GM21825 (cell line): Measurements from ENCODE around the gene TASP1.
"Not testable (repeated sequence)": the region's sequence is repeated elsewhere in the genome, so short reads cannot be mapped to it uniquely, and the experiment has no call there.

Source experiments
- ATAC-seq: cut with Tn5 transposase; IDR thresholded peaks from one replicate; pipeline ENCODE4 v1.9.1; 2021; ENCODE audit warnings: mild to moderate bottlenecking, moderate library complexity; ENCODE audit not compliant: unreplicated experiment

The TASP1 gene, protein sequence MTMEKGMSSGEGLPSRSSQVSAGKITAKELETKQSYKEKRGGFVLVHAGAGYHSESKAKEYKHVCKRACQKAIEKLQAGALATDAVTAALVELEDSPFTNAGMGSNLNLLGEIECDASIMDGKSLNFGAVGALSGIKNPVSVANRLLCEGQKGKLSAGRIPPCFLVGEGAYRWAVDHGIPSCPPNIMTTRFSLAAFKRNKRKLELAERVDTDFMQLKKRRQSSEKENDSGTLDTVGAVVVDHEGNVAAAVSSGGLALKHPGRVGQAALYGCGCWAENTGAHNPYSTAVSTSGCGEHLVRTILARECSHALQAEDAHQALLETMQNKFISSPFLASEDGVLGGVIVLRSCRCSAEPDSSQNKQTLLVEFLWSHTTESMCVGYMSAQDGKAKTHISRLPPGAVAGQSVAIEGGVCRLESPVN

DNA sequence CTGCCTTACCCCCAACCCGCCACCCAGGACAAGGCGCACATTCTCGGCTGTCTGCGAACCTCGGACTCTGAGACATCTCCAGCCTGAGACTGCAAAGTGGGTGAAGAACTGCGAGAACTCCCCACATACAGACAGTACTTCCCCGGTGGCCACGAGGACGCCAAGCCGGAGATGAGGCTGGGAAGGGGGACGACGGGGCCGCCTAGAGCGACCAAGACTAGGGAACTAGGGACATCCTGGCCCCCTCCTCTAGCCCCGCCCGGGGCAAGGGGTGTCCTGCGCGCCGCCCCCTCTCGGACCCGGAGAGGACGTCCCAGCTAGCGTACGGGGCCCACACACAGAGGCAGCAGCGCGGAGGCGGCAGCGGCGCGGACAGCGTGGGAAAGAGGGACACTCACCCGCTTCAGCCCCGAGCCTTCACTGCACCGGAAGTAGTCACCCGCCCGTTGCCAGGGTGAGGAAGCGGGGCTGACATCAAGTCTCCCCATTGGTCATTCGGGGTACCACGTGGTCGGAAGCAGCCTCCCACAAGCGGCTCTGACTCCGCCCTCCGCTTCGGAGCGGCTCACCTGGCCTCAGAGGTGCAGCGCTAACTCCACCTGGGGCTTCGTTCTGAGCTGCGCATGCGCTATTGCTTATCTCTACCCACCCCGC is at the start of gene TASP1:
Gene TASP1 (minus strand): TSS at position 437 of the 654 bp plus-strand sequence. CDS start 8,854 bp downstream, outside the sequence.
- peak; percentile 100 for ATAC-seq

DNA sequence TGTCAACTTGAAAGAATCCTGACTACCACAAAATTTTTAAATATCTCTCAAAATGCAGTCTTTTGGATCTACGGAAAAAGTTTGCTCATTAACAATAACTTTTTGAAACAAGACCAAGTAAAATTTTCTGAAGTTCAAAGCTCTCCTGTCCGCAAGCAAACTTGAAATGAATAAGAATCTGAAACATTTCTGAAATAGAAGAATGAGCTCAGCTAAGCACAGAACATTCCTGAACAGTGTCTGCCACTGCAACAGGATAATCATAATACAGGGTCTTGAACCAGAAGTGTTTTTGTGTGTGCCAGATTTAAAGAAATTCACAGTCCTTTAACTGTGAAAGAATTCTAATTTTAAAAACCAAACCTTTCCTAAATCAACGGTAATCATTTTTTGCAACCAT is 49.1 kb upstream of the TASP1 start:
- ATAC-seq: no peak

DNA sequence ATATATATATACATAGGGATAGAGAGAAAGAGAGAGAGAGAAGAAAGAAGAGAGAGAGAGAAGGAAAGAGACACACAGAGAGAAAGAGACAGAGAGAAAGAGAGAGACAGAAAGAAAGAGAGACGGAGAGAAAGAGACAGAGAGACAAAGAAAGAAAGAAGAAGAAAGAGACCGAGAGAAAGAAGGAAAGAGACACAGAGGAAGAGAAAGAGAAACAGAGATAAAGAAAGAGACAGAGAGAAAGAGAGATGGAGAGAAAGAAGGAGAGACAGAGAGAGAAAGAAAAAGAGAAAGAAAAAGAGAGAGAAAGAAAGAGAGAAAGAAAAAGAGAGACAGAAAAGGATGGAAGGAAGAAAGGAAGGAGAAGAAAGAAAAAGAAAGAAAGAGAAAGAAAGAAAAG is 46.9 kb upstream of the TASP1 start:
- ATAC-seq: no peak

DNA sequence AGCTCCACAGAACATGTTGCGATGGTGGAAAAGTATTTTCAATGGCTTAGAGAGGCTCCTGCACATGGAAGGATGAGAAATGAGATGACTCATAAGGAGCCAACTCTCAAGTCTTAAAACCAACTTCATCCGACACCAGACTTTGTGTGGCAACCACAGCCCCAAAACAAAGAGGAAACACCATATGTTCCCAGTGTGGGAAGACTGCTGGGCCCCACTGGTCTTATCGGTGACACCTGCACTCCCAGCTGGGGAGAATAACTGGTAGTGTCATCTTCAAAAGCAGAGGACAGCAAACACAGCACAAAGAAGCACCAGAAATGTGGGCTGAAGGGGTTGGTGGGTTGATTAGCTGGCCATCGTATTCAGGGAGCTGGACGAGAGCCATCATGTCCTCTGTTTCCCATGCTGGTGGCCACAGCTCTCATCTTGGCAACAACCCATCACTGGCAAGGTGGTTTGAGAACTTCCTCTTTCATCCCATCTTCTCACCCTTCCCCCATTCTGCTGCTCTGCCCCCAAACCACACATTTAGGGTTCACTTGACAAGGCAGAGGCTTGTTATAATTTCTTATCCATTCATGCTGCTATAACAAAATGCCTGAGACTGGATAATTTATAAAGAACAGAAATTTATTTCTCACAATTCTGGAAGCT is 46.0 kb upstream of the TASP1 start:
- peak; percentile 80 for ATAC-seq

DNA sequence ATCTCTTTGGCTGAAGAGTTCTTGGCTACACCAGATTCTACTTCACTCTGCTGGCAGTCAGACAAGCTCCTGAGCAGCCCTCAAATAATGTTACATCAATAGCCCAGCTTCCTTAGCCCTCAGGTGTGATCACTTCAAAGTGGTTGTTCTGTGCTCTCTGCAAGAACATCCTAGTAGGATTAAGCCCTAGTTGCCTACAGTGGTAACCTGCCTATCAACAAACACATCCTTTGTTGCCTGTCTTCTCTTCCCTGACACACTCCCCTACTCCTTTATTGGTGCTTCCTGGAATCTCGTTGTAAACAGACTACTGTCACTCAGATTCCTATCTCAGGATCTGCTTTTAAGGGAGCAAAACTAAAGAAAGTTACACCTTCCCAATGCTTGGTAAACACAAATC is 45.1 kb upstream of the TASP1 start:
- ATAC-seq: no peak

DNA sequence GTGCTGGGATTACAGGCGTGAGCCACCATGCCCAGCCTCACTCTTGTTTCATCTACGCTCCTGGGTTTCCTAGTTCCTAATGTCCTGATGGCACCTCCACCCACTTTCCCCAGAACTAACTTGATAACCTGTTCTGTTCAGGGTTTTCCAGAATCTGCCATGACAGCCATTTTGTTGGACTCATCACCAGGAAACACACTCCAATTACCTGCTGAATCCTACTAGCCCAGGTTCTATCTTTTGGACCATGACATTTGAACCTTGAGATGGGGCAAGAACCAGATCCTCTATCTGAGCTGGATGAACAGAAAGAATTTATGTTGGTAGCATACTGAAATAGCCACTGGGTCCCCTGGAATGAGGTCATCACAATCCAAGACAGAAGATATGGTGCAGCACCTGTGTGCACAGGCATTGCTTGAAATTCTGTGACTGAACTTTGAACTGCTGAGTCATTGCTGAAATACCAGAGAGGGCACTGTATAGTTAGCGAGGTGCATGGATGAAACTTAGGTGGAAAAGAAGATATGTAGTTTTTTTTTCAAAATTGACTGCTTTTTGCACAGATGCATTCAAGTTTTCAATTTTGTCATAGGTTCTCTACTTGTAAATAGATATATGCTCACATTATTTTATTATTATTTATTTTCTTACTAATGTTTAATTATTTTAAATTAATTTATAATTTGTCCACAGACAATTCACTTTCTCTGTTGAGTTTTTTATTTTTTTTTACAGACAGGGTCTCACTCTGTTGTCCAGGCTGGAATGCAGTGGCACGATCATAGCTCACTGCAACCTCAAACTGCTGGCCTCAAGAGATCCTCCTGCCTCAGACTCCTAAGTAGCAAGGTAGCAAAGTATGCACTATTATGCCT is 42.8 kb upstream of the TASP1 start:
- peak; percentile 70 for ATAC-seq

DNA sequence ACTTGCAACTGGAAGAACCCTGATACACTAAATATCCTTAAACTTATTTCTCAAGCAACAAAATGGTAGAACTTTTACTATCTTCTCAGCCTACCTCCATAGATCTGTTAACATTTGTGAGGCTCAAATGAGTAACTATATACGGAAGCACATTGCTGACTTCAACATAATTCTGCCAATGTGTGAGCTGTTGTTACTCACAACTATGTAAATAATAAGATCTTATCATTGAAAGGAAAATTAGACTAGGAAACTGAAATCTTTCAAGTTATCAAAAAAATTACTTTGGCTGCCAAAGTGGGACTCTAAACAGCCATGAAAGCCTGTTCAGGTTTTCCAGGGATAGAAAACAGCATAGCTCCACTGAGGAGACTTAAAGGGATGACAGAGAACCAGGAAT is 40.2 kb upstream of the TASP1 start:
- no peak for ATAC-seq

DNA sequence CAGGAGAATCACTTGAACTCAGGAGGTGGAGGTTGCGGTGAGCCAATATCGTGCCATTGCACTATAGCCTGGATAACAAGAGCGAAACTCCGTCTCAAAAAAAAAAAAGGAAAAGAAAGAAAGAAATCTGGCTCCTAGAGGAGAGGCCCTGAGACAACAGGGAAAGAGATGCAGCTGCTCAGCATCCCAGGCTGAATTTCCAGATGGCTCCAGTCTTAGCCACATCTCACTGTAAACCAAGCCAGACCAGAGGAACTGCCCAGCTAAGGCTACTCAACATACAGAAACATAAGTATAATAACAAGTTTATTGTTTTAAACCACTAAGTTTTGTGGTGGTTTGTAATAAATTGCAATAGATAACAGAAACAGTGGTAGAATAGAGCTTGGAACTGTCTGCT is 38.5 kb upstream of the TASP1 start:
- no peak for ATAC-seq

DNA sequence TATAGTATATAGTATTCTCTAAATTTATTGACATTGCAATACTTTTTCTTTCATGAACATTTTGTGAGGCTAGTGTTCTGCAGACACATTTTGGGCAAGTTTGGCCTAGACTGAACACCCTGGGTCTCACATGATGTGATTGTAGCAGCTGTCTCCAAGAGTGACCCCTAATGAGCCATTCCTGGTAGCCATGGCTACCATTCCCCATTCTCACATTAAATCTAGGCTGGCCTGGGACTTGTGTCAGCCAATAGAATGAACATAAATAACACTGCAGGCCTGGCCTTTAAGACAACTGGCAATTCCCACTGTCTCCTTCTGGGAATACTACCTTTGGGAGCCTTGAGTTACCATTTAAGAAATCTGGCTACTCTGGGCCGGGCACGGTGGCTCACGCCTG is 38.0 kb upstream of the TASP1 start:
- no peak for ATAC-seq

DNA sequence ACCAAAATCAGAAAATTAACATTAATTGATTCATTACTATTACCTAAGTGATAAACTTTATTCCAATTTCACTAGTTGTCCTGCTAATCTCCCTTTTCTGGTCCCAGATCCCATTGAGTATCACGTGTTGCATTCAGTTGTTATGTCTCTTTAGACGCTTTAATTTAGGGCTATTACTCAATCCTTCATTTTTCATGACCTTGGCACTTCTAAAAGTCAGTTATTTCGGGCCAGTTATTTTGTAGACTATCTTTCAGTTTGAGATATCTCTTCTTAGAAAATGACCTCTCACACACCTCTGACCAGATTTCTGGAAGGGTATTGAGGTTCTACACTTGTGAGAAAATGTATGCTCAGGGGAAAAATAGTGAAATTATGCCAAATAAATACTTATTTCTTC is 34.0 kb upstream of the TASP1 start:
- ATAC-seq: no peak

DNA sequence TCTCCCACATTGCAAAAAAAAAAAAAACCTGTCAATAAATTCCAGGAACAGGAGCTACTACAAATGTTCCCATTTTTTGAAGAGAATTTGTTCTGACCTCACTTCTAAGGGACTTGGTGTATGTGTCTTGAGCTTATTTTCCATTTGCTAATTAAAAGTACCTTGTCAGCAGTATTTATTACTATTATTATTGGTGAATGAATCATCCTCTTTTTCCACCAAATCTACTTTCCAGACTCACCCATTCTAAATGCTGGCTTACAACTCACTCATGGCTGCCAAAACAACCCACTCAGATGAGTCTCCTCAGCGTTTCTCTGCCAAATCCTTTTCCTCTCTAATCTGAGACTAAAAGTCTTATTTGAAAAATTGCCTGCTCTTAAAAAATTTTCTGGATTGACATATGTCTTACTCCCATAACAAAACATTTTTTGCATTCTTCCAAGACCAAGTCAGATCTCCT is 33.2 kb upstream of the TASP1 start:
- ATAC-seq: no peak

DNA sequence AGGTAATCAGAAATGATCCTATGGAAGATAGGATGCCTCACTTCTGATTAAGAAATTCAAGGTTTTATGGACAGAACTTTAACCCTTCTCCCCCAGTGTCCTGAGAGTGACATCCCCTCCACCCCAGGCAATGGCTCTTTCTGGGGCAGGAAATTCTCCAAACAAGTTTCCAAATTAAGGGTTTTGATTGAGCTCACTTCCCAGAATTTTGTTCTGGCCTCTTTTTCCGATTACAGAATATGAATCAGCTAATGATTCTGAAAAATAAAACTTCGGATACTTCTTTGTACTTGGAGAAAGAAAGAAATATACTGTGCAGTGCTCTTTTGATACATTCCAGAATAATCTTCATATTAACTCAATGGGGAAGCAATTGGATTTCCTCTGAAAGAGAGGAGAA is 32.8 kb upstream of the TASP1 start:
- no peak for ATAC-seq

DNA sequence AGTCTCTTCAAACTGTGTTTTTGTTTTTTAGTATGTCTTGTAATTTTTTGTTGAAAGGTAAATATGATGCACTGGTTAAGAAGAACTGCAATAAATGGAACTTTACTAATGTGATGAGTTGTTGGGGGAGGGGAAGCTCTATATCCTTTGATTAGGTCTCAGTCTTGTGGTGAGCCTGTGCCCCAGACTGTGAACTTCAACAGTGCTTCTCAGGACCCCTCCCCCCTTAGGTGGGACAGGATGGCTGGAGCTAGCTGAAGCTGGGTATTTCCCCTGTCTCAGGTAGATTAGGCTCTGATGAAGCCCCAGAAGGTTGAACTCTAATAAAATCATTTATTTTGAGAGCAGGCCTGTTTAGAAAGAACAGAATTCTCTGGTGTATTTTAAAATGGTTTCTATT is 31.4 kb upstream of the TASP1 start:
- no peak for ATAC-seq

DNA sequence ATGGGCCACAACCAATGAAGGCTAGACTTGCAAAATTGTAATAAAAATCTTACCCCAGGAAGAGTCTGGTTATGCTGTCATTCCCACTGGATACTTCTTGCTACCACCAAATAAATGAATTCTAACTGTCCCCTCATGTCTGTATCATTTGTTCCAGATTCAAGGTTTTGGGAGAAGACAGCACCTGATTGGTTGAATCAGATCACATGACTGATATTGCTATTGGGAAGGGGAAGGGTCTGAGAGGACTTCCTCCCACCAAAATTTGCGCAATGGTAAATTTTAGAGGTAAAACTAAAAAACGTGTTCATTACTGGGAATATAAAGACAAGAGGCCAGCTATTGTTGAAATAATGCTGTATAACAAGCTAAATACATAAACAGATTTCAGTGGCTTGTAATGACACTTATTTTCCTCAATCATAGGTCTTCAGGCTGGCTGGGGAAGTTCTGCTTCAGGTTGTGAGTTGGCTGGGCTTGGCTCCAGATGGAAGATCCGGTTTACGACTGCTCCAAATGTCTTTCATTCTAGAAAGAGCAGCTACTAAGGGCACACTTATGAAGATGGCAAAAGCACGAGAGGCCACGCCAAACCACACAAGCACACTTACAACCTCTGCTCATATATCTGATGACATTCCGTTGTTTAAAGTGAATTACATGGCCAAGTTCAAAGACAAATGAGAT is 27.1 kb upstream of the TASP1 start:
- no peak for ATAC-seq

DNA sequence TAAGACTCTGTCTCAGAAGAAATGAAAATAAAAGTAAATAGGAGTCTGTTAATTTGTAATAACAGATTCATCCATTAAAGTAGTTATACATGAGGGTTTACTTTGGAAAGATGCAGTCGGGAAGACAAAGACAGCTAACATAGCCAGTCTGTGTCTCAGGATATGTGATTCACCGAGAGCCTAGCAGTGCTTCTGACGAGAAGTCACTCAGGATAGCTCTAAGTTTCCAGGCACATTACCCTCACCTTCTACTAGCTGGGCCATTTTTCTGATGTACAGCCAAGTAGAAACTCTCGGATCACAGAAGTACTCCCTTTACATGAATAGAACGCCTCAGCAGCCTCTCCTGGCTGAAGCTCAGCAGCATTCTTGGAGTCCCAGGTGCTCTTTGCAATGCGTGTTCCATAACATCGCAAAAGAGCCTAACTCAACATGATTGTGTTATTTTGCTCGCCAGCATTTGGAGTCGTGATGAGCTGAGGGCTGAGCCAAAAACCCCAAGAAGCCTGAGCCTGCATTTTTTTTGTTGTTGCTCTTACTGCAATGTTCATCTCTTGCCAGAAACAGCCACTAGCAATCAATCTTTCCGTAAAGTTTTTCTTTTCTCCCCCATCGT is 22.4 kb upstream of the TASP1 start:
- ATAC-seq: no peak

DNA sequence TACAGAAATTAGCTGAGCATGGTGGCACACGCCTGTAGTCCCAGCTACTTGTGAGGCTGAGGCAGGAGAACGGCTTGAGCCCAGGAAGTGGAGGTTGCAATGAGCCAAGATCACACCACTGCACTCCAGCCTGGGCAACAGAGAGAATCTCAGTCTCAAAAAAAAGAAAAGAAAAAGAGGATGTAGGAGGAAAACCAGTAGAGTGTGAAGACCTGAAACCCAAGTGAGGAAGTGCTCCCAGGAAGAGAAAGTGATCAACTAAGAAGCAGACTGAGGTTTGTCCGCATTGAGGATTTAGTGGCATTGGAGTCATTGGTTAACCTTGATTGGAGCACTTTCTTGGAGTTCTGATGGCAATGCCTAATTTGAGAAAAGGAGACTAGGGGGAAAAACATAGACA is 20.6 kb upstream of the TASP1 start:
- peak; percentile 94 for ATAC-seq

DNA sequence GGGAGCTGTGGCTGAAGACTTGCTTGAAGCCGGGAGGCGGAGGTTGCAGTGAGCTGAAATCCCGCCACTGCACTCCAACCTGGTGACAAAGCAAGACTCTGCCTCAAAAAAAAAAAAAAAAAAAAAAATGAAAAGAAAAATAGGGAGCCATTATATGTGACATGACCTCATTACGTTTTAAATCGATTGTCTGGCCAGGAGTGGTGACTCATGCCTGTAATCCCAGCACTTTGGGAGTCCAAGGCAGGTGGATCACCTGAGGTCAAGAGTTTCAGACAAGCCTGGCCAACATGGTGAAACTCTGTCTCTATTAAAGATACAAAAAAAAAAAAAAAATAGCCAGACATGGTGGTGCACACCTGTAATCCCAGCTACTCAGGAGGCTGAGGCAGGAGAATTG is 19.3 kb upstream of the TASP1 start:
- ATAC-seq: not testable (repeated sequence)

DNA sequence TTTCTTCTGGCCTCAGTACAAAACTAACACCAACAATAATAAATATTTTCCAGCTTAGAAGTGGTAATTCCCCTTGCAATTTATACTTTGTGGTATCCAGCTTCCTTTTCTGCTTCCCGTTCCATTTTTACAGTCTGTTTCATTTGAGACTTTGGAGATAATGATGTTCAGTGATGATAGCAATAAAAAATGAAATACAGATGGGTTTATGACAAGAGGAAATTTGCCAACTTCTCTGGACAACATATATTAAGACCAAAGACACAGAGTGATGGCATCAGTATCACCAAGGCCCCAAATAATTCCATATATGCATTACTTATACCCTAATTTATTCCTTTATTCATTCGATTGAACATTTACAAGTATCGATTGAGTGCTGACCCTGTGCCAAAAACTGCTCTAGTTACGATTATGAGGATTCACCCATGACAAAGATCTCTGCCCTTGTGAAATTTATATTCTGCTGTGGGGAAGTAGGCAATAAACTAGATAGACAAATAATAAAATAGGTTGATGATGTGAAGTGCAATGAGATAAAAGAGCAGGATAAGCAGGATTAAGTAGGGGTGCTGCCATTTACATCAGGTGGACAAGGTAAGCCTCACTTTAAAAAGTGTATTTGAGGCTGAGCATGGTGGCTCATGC is 18.1 kb upstream of the TASP1 start:
- no peak for ATAC-seq

DNA sequence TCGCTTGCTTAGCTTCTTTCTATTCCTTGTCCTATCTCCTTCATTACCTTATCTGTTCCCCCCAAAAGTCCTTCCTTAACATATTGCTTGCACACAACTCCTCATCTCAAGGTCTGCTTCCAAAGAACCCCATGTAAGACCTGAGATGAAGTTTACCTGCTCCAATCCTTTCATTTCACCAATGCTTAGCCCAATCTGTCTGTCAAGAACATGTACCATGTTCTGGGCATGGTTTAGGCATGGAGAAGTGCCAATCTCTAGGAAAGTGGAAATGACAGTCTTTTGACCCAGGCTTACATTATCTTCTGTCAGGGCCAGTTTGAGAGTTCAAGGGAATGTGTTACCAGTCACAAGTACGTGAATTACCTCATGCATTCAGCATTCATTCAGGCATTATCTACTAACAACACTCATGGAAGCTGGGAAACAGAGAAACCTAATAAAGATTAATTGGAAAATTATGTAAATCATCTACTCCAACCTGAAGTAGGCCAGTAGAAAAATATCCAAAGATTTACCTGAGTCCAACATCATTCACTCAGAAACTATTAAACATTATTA is 15.8 kb upstream of the TASP1 start:
- no peak for ATAC-seq
